Right lobe of liver (tissue), 6 donors: ENCODE results near the gene PLPP4. TPM values are rescaled to one million over a fixed set of nuclear protein-coding genes. Genes with fewer than 3 reads are reported as not detected.

ENCODE experiments used
- ATAC-seq, 4 donors: fragments of 200-7000 bp; cut with Tn5 transposase; one replicate each; pipeline ENCODE4 v1.9.1; 2020; ENCODE audit warnings: mild to moderate bottlenecking in 4 of 4, moderate library complexity in 4 of 4
- DNase-seq, 3 donors: peaks; one replicate each; pipeline ENCODE4 v3.0.0-alpha.2; 2020
- H3K27ac ChIP-seq, 3 donors: fragments of 200-600 bp; one replicate each; pipeline ENCODE4 v1.8.0; 2022
- H3K27me3 ChIP-seq, 2 donors: fragments of 200-600 bp; one replicate each; pipeline ENCODE4 v1.8.0; 2022
- H3K36me3 ChIP-seq, 4 donors: fragments of 200-600 bp; sonication (generic) in 1 of 4; one replicate each; pipeline versions ENCODE4 v1.5.1 to v1.8.0; 2017 to 2022; ENCODE audit warnings: control low read depth in 1 of 4
- H3K4me1 ChIP-seq, 4 donors: fragments of 200-600 bp; sonication (generic) in 1 of 4; one replicate each; pipeline versions ENCODE4 v1.5.1 to v1.8.0; 2017 to 2022; ENCODE audit warnings: control low read depth in 1 of 4
- H3K4me3 ChIP-seq, 3 donors: fragments of 200-600 bp; one replicate each; pipeline ENCODE4 v1.8.0; 2022
- H3K9me3 ChIP-seq, 4 donors: fragments of 200-600 bp; sonication (generic) in 1 of 4; one replicate each; pipeline versions ENCODE4 v1.5.1 to v1.8.0; 2017 to 2022; ENCODE audit warnings: control low read depth in 1 of 4
- POLR2A ChIP-seq: fragments of 450-650 bp; IDR thresholded peaks from one replicate; pipeline ENCODE4 v1.6.1; 2017; ENCODE audit warnings: antibody characterized with exemption, mild to moderate bottlenecking
- WGBS: methylation state at CpG from one replicate; pipeline ENCODE4 v1.1.6; 2018; ENCODE audit warnings: low coverage, low lambda C conversion rate; ENCODE audit not compliant: insufficient coverage; ENCODE audit errors: missing lambda C conversion rate; 5-methylcytosine and 5-hydroxymethylcytosine counted together
- intact Hi-C, 2 donors: fragments of 100-400 bp; cut with DNase I; formaldehyde crosslinking; loops; one replicate each; pipeline versions ENCODE4 v1.11.2 to v1.14.1; 2022
- total RNA-seq, 6 experiments: library from RNA; depleted of rRNA in 2 of 6; stranded (reverse); fragments of >200 nt in 2 of 6; fragmentation: NEBNext Ultra II Directional in 3 of 6; extraction: Animal tissue kit (Norgen Biotek cat#: 25700) in 3 of 6; gene quantifications; one replicate each; pipeline versions ENCODE4 v1.1.0 to v1.2.4, GENCODE V29; 2016 to 2023
- TF ChIP-seq, protein P1 (sequence below), 4 donors: fragments of 200-600 bp in 3 of 4; fragments of 450-650 bp in 1 of 4; IDR thresholded peaks; one replicate each; pipeline versions ENCODE4 v1.5.1 to v1.8.0; 2016 to 2022; ENCODE audit warnings: antibody characterized with exemption in 4 of 4, mild to moderate bottlenecking in 2 of 4
- donor health status: DM: no; HTN: yes; CAD: no.
- donor health status: DM: no; HTN: no; CAD: no.
- donor health status: DM: no; HTN: no; CAD: no.
- donor health status: DM: no; HTN: yes; CAD: no.
- donor health status: DM: no; HTN: yes; CAD: no.

The PLPP4 gene
- total RNA-seq, 6 experiments from 2014 or later: 0.35 to 0.81 (median 0.37) TPM; not detected in 1

DNA sequence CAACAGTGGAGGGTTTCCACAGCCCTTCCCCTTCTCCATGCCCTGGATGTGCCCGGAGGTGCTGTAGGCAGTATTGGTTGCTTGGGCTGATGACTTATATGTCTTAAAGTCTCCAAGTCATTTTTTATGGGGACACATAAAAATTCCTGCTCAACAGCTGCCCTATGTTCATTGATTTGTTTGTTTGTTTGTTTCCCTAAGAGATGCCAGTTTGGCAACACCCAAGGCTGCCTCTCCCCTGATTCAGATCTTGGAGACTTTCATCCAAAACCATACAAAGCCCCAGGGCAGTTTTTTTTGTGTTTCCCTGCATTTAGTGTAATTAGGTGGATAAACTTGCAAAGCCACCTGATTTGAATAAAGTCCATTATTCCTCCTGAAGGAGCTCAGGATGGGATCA, 115.3 kb downstream of the PLPP4 start:
- TF ChIP-seq POLR2A: no peak
- WGBS: no CpG with 5 or more reads among the region's 1 CpG
- ATAC-seq: no peak

DNA sequence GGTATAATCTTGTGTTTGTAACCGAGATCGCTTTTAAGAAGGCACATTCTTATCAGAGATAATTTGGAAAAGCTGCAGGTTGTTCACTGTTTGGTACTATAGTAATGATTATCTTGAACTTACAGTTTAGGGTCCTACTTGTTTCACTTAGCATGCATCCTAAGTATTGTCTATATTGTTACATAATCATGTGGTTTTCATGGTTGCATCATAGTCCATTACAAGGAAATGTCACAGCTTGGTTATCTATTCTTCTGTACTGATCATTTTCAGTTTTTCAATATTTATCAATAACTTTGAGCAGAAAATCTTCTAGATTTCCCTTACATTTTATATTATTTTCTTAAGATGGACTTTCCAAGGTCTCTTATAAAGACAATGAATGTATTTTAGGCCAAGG, 116.3 kb downstream of the PLPP4 start:
- Histone ChIP-seq H3K9me3 (no peaks in the 10 kb centered on the region), H3K4me1 (no peaks in the 10 kb centered on the region), H3K27me3 (no peaks in the 10 kb centered on the region), H3K4me3 (no peak overlapping the region), H3K27ac (no peak overlapping the region), H3K36me3 (no peaks in the 10 kb centered on the region)
- intact Hi-C loops: no loop called here
- no peak for ATAC-seq
- DNase-seq: no peak
- TF ChIP-seq, protein P1, sequence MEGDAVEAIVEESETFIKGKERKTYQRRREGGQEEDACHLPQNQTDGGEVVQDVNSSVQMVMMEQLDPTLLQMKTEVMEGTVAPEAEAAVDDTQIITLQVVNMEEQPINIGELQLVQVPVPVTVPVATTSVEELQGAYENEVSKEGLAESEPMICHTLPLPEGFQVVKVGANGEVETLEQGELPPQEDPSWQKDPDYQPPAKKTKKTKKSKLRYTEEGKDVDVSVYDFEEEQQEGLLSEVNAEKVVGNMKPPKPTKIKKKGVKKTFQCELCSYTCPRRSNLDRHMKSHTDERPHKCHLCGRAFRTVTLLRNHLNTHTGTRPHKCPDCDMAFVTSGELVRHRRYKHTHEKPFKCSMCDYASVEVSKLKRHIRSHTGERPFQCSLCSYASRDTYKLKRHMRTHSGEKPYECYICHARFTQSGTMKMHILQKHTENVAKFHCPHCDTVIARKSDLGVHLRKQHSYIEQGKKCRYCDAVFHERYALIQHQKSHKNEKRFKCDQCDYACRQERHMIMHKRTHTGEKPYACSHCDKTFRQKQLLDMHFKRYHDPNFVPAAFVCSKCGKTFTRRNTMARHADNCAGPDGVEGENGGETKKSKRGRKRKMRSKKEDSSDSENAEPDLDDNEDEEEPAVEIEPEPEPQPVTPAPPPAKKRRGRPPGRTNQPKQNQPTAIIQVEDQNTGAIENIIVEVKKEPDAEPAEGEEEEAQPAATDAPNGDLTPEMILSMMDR (IDR thresholded peaks at IDR 0.05): no peak
- no peak for TF ChIP-seq POLR2A
- 79% methylated on average over 2 of the region's 2 CpGs for WGBS

More for the DNA sequence above, 115.3 kb downstream of the PLPP4 start:
- intact Hi-C loops: no loop called here
- Histone ChIP-seq H3K9me3 (no peaks in the 10 kb centered on the region), H3K27me3 (no peaks in the 10 kb centered on the region), H3K27ac (no peak overlapping the region), H3K36me3 (no peaks in the 10 kb centered on the region), H3K4me1 (no peaks in the 10 kb centered on the region), H3K4me3 (no peak overlapping the region)
- DNase-seq: no peak

DNA sequence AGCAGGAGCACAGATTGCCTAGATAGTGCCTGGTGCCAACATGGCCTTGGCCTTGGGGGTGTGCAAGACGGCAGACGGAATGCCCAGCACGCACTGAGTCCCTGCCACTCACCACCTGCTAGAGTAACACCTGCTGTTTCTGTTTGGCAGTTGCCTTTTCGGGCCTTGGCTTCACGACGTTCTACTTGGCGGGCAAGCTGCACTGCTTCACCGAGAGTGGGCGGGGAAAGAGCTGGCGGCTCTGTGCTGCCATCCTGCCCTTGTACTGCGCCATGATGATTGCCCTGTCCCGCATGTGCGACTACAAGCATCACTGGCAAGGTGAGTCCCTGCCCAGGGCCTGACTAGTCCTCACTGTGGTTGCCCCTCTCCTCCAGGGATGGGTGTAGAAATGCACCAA, 118.0 kb downstream of the PLPP4 start:
- TF ChIP-seq POLR2A: no peak

DNA sequence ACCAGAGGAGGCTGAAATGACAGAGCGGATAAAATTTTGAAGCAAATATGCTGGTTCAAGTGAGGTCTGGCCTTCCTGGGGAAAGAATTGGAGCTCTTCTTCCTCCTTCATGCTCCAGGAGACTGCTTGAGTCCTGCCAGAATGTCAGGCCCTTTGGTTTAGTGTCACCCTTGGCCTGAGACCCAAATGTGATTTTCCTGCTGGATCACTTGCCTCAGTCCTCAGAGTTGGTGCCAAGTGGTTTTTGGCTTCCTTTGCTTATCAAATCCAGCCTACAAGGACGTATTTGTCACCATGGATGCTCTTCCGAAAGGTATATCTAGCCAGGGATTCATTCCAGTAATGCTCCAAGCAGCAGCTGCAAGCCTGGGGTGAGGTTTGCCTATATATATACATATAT, 118.4 kb downstream of the PLPP4 start:
- no peak for ATAC-seq
- no peaks in the 10 kb centered on the region for H3K27me3 ChIP-seq
- 41% methylated on average over 3 of the region's 3 CpGs for WGBS
- intact Hi-C loops: no loop called here
- H3K4me1 ChIP-seq: no peaks in the 10 kb centered on the region
- no peaks in the 10 kb centered on the region for H3K36me3 ChIP-seq
- H3K27ac ChIP-seq: no peak overlapping the region
- TF ChIP-seq POLR2A: no peak
- TF ChIP-seq, protein P1 (IDR thresholded peaks at IDR 0.05): no peak
- H3K4me3 ChIP-seq: no peak overlapping the region
- DNase-seq: no peak
- no peaks in the 10 kb centered on the region for H3K9me3 ChIP-seq

More for the DNA sequence above, 118.0 kb downstream of the PLPP4 start:
- 30% methylated on average over 2 of the region's 13 CpGs for WGBS
- no peak overlapping the region for H3K27ac ChIP-seq
- no peaks in the 10 kb centered on the region for H3K4me1 ChIP-seq
- ATAC-seq: peak in 1 of 4 donors; percentile 31
- H3K4me3 ChIP-seq: no peak overlapping the region
- H3K9me3 ChIP-seq: no peaks in the 10 kb centered on the region
- intact Hi-C loops: no loop called here
- no peak for DNase-seq
- H3K36me3 ChIP-seq: no peaks in the 10 kb centered on the region
- no peaks in the 10 kb centered on the region for H3K27me3 ChIP-seq

DNA sequence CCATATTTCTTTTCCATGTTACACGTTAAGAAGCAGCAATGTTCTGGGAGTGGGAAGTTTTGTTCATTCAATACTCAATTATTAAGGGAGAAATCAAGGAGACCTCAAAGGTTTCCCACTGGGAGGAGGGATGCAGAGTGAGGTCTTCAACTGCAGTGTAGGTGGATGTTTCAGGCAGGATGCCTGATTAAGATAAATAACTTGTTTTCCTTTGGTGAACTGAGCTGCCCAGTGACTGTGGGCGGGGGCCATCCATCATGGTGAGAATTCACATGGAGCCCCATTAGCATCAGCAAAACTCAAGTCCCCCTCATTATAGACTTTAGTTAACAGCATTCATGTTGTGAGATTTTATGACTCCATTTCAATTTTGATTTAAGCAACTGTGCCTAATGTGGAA, 121.1 kb downstream of the PLPP4 start:
- ATAC-seq (no peak), DNase-seq (no peak)
- H3K4me3 ChIP-seq: no peak overlapping the region
- no peak overlapping the region for H3K27ac ChIP-seq
- intact Hi-C loops: no loop called here
- no peak for TF ChIP-seq POLR2A
- TF ChIP-seq, protein P1 (IDR thresholded peaks at IDR 0.05): no peak
- H3K36me3 ChIP-seq: no peaks in the 10 kb centered on the region
- WGBS: 100% methylated on average over 1 of the region's 2 CpGs
- no peaks in the 10 kb centered on the region for H3K9me3 ChIP-seq
- no peaks in the 10 kb centered on the region for H3K27me3 ChIP-seq
- H3K4me1 ChIP-seq: no peaks in the 10 kb centered on the region

DNA sequence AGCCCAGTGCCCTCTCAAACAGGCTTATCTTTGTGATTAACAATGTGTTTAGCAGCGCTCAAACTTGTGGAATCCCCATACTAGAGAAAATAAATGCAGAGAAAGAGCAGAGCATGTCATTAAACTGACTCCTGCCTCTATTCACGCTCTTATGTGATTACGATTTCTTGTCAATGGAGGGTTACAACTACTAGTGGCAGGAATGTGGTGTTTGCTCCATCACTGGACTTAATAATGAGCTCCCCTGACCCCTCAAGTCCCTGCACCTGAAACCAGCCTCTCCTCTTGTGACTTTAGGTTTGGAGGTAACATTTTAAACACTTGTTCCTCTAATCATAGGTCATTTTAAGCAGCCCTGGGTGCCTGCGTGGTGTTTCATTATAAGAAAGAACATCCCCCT, 121.9 kb downstream of the PLPP4 start:
- H3K4me3 ChIP-seq: no peak overlapping the region
- DNase-seq (no peak), ATAC-seq (no peak)
- WGBS: 57% methylated on average over 4 of the region's 4 CpGs
- no peak overlapping the region for H3K27ac ChIP-seq
- H3K27me3 ChIP-seq: no peaks in the 10 kb centered on the region
- no peaks in the 10 kb centered on the region for H3K36me3 ChIP-seq
- no peak for TF ChIP-seq POLR2A
- TF ChIP-seq, protein P1 (IDR thresholded peaks at IDR 0.05): no peak
- H3K9me3 ChIP-seq: no peaks in the 10 kb centered on the region
- H3K4me1 ChIP-seq: no peaks in the 10 kb centered on the region
- intact Hi-C loops: no loop called here
